ENCODE measurements around the gene RBP5. TPM values are rescaled to one million over a fixed set of nuclear protein-coding genes. Genes with fewer than 3 reads are reported as not detected.

RBP5 gene
- total RNA-seq, 2 donors from 2014 or later, result 19.3 to 31.2 TPM

GRCh38 chr12:7090222-7090998, 38.3 kb downstream of the RBP5 start:
- Mint-ChIP-seq H3K9me3 (no peaks in the 10 kb centered on the region), H3K4me3 (peak overlapping the region; percentile 0), H3K36me3 (ENCODE audit: low read depth) (no peaks in the 10 kb centered on the region), H3K4me1 (peaks cover 19% of the 10 kb centered on the region), H3K27me3 (ENCODE audit: insufficient read depth) (peaks cover 18% of the 10 kb centered on the region), H3K27ac (no peak overlapping the region)
- H3K4me1 ChIP-seq (ENCODE audit: control insufficient read depth, insufficient read depth, low read length), result no peaks in the 10 kb centered on the region
- no peaks in the 10 kb centered on the region for H3K9me3 ChIP-seq (ENCODE audit: control insufficient read depth, low read length)
- no peaks in the 10 kb centered on the region for H3K27me3 ChIP-seq (ENCODE audit: control insufficient read depth, insufficient read depth, low read length, poor library complexity, severe bottlenecking)
- peak; percentile 89 for DNase-seq
- no peak overlapping the region for H3K4me3 ChIP-seq (ENCODE audit: low read length)
- H3K27ac ChIP-seq (ENCODE audit: low read depth, low read length), result no peak overlapping the region
- WGBS, 2 experiments (ENCODE audit: insufficient coverage in 1 of 2, insufficient read length in 1 of 2), result 70 to 74% methylated on average over 16 of the region's 16 CpGs
- H3K36me3 ChIP-seq (ENCODE audit: control insufficient read depth, insufficient read depth, low read length), result no peaks in the 10 kb centered on the region
- TF ChIP-seq CTCF (conservative IDR thresholded peaks at IDR 0.05), result peak; percentile 14
- H3K9ac ChIP-seq (ENCODE audit: extremely low read depth, low read length, poor library complexity, severe bottlenecking), result no peak overlapping the region

GRCh38 chr12:7089196-7089871, 39.4 kb downstream of the RBP5 start:
- DNase-seq, result no peak
- Mint-ChIP-seq H3K9me3 (no peaks in the 10 kb centered on the region), H3K36me3 (ENCODE audit: low read depth) (no peaks in the 10 kb centered on the region), H3K27me3 (ENCODE audit: insufficient read depth) (peaks cover 18% of the 10 kb centered on the region), H3K4me1 (peaks cover 18% of the 10 kb centered on the region), H3K27ac (no peak overlapping the region), H3K4me3 (no peak overlapping the region)
- Histone ChIP-seq H3K4me3 (ENCODE audit: low read length) (no peak overlapping the region), H3K4me1 (ENCODE audit: control insufficient read depth, insufficient read depth, low read length) (no peaks in the 10 kb centered on the region), H3K27ac (ENCODE audit: low read depth, low read length) (no peak overlapping the region), H3K36me3 (ENCODE audit: control insufficient read depth, insufficient read depth, low read length) (no peaks in the 10 kb centered on the region), H3K9me3 (ENCODE audit: control insufficient read depth, low read length) (peaks cover 5% of the 10 kb centered on the region), H3K27me3 (ENCODE audit: control insufficient read depth, insufficient read depth, low read length, poor library complexity, severe bottlenecking) (no peaks in the 10 kb centered on the region), H3K9ac (ENCODE audit: extremely low read depth, low read length, poor library complexity, severe bottlenecking) (no peak overlapping the region)
- WGBS, 2 experiments (ENCODE audit: insufficient coverage in 1 of 2, insufficient read length in 1 of 2), result 95 to 98% methylated on average over 8 to 11 of the region's 11 CpGs
- no peak for TF ChIP-seq CTCF (conservative IDR thresholded peaks at IDR 0.05)

GRCh38 chr12:7083125-7083524, 45.6 kb downstream of the RBP5 start:
- no peak overlapping the region for H3K4me3 ChIP-seq (ENCODE audit: low read length)
- no peaks in the 10 kb centered on the region for H3K4me1 ChIP-seq (ENCODE audit: control insufficient read depth, insufficient read depth, low read length)
- no peaks in the 10 kb centered on the region for H3K27me3 ChIP-seq (ENCODE audit: control insufficient read depth, insufficient read depth, low read length, poor library complexity, severe bottlenecking)
- no peaks in the 10 kb centered on the region for H3K36me3 ChIP-seq (ENCODE audit: control insufficient read depth, insufficient read depth, low read length)
- no peak overlapping the region for H3K9ac ChIP-seq (ENCODE audit: extremely low read depth, low read length, poor library complexity, severe bottlenecking)
- Mint-ChIP-seq H3K27me3 (ENCODE audit: insufficient read depth) (peaks cover 1% of the 10 kb centered on the region), H3K4me1 (no peaks in the 10 kb centered on the region), H3K4me3 (no peak overlapping the region), H3K9me3 (peaks cover 5% of the 10 kb centered on the region), H3K36me3 (ENCODE audit: low read depth) (peaks cover 5% of the 10 kb centered on the region), H3K27ac (no peak overlapping the region)
- no peak for TF ChIP-seq CTCF (conservative IDR thresholded peaks at IDR 0.05)
- H3K9me3 ChIP-seq (ENCODE audit: control insufficient read depth, low read length), result peaks cover 5% of the 10 kb centered on the region
- H3K27ac ChIP-seq (ENCODE audit: low read depth, low read length), result no peak overlapping the region
- DNase-seq, result no peak
